ENCODE measurements around the gene SP6.

DNA sequence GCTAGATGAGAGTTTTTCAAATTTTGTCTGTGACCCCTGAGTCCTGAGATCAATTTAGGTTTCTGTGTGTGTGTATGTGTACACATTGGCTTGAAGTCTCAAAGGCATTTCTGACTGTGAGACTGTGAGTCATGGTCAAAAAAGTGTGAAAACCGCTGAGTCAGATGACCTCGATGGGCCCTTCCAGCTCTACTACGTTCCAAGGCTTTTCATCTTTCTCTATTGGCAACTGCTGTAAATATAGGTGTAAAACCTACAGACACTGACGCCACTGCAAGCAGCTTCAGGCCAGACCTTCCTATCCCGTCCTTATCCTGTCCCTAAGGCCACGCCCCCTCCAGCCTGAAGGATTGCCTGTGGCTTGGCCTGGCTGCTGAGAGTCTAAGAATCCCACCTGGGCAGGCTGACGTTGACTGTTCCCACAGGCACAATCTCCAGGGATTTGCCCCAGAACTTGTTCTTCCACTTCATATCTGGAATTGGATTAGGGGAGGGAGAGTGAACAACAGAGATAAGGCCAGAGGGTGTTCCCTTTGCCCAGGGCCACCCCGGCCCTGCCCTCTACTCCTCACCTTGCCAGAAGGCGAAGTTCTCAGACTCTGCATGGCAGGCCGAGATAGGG is 40.7 kb downstream of the SP6 start:
- TF ChIP-seq EP300 (IDR thresholded peaks at IDR 0.05; ENCODE audit: borderline replicate concordance) (no peak), TCF12 (IDR thresholded peaks at IDR 0.05; ENCODE audit: low read depth) (no peak), CEBPB (IDR thresholded peaks at IDR 0.05) (no peak), TEAD4 (IDR thresholded peaks at IDR 0.05) (no peak; the same call in 1 of the 2 replicates), FOXM1 (IDR thresholded peaks at IDR 0.05; ENCODE audit: borderline replicate concordance, low read depth) (no peak), CREB1 (IDR thresholded peaks at IDR 0.05; ENCODE audit: low read depth) (no peak)
- TF ChIP-seq, protein P1, sequence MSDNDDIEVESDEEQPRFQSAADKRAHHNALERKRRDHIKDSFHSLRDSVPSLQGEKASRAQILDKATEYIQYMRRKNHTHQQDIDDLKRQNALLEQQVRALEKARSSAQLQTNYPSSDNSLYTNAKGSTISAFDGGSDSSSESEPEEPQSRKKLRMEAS (IDR thresholded peaks at IDR 0.05) = no peak; the same call in 1 of the 2 replicates
